ENCODE measurements around the gene LANCL1. TPM values are rescaled to one million over a fixed set of nuclear protein-coding genes. Genes with fewer than 3 reads are reported as not detected.
"Not testable (repeated sequence)": the region's sequence is repeated elsewhere in the genome, so short reads cannot be mapped to it uniquely, and the experiment has no call there.

LANCL1 gene
- total RNA-seq, 1 donor from 2014 or later = 32.6 TPM

DNA sequence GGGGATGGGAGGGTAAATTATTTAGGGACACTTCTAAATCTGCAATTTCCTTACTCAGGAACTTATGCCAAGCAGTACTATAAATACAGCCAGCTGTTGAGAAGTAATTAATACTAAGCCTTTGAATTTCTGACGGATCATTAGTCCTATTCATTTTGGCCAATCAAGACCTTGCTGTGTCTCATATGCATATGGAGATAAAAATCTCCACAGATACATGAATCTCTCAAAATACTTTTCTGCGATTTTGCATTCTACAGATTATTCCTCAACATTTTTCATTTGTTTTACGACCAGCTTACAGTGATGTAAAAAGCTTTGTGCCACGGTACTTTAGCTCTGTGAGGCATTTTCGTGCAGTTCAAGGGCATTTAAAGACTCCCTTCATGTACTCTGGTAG, 16.7 kb downstream of the LANCL1 start:
- Histone ChIP-seq H3K27ac (no peak overlapping the region), H3K36me3 (peaks cover 43% of the 10 kb centered on the region), H3K27me3 (ENCODE audit: low read depth) (no peaks in the 10 kb centered on the region), H3K4me3 (no peak overlapping the region), H3K9me3 (no peaks in the 10 kb centered on the region), H3K4me1 (peaks cover 8% of the 10 kb centered on the region)
- ATAC-seq = no peak
- intact Hi-C loops (cut with DNase I) = no loop called here
- DNase-seq = no peak
- TF ChIP-seq CTCF (IDR thresholded peaks at IDR 0.05) = no peak

- no peak for TF ChIP-seq CTCF (IDR thresholded peaks at IDR 0.05)
- no peak overlapping the region for H3K27ac ChIP-seq
- no peak overlapping the region for H3K4me3 ChIP-seq
- DNase-seq (no peak), ATAC-seq (no peak)
- no peaks in the 10 kb centered on the region for H3K27me3 ChIP-seq (ENCODE audit: low read depth)
- H3K36me3 ChIP-seq = peaks cover 47% of the 10 kb centered on the region
- H3K9me3 ChIP-seq = no peaks in the 10 kb centered on the region
- intact Hi-C loops (cut with DNase I) = no loop called here
- peaks cover 8% of the 10 kb centered on the region for H3K4me1 ChIP-seq
Measured at GRCh38 chr2:210459407-210459806, 17.2 kb downstream of the LANCL1 start.

DNA sequence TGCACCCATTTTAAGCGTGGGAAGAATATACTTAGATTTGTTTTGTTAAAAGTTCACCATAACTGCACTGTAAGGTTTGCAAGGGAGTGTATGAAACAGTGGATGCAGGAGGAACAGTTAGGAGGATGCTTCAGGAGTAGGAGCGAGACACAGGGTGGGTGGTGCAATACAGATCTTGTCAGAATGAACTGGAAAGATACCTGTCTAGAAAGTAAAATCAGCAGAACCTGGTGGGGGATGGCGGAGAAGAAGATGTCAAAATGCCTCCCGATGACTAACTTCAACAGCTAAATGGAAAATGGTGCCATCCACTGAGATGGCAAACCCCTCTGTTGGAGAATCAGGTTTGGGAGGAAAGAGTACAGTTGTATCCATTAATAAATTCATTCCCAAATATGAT, 18.2 kb downstream of the LANCL1 start:
- H3K4me3 ChIP-seq = no peak overlapping the region
- intact Hi-C loops (cut with DNase I) = no loop called here
- H3K9me3 ChIP-seq = no peaks in the 10 kb centered on the region
- peaks cover 8% of the 10 kb centered on the region for H3K4me1 ChIP-seq
- no peak for ATAC-seq
- DNase-seq = no peak
- H3K27ac ChIP-seq = no peak overlapping the region
- no peak for TF ChIP-seq CTCF (IDR thresholded peaks at IDR 0.05)
- peaks cover 51% of the 10 kb centered on the region for H3K36me3 ChIP-seq
- no peaks in the 10 kb centered on the region for H3K27me3 ChIP-seq (ENCODE audit: low read depth)

DNA sequence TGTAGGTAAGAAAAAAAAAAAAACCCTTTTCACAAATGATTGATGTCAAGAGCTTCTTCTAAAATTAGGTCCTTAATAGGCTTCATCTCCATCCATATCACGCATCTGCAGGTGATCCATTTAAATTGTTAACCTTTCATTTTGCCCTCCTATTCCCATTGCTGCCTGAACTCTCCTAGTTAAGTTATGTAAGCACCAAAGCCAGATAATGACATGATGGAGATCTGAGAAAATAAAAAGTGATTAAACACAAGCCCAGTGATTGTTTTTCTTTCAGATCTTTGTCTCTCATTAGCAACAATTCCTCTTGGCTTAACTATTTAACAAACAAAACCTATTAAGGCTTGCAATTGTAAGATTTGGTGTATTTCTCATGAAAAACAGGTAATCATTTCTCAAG, 20.0 kb downstream of the LANCL1 start:
- intact Hi-C loops (cut with DNase I) = no loop called here
- Histone ChIP-seq H3K9me3 (no peaks in the 10 kb centered on the region), H3K4me3 (no peak overlapping the region), H3K4me1 (no peaks in the 10 kb centered on the region), H3K27me3 (ENCODE audit: low read depth) (no peaks in the 10 kb centered on the region), H3K36me3 (peaks cover 67% of the 10 kb centered on the region), H3K27ac (no peak overlapping the region)
- TF ChIP-seq CTCF (IDR thresholded peaks at IDR 0.05) = no peak
- ATAC-seq (no peak), DNase-seq (no peak)

DNA sequence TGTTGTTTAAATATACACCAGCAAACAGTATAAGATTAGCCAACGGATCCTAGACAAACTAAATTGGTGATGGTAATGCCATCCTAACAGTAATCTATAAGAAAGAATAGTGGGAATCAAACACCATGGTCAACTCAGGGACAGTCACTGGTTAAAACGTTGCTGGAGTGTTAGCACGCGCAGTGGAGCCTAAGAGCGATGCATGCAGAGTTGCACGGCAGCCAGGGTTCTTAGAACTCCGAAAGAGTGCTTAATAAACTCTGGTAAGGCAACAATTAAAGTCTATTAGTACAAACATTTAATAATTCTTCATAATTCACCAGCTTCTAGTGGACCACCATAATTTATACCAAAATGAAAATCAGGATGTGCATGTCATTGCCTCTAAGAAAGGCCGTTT, 22.2 kb downstream of the LANCL1 start:
- ATAC-seq (no peak), DNase-seq (no peak)
- no peak for TF ChIP-seq CTCF (IDR thresholded peaks at IDR 0.05)
- no peaks in the 10 kb centered on the region for H3K27me3 ChIP-seq (ENCODE audit: low read depth)
- peaks cover 64% of the 10 kb centered on the region for H3K36me3 ChIP-seq
- no peaks in the 10 kb centered on the region for H3K9me3 ChIP-seq
- no peak overlapping the region for H3K4me3 ChIP-seq
- no peaks in the 10 kb centered on the region for H3K4me1 ChIP-seq
- intact Hi-C loops (cut with DNase I) = no loop called here
- no peak overlapping the region for H3K27ac ChIP-seq

DNA sequence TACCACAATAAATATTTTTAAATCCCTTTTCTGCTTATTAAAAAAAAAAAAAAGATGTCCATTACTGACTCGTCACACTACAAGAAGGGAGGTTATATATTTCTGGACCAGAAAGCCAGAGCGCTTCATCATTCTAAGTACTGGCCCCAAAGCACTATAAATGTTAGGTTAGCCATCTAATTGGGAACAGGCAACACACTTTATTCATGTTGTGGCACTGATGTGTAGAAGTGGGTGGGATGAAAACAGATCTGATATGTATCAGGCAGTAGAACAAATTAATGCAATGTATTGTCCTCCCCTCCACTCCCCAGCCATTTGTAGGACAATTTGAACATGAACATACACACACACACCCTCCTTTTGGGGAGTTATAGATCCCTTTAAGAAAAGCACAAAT, 24.4 kb downstream of the LANCL1 start:
- peaks cover 48% of the 10 kb centered on the region for H3K36me3 ChIP-seq
- H3K27ac ChIP-seq = no peak overlapping the region
- TF ChIP-seq CTCF (IDR thresholded peaks at IDR 0.05) = no peak
- no peaks in the 10 kb centered on the region for H3K4me1 ChIP-seq
- H3K9me3 ChIP-seq = no peaks in the 10 kb centered on the region
- intact Hi-C loops (cut with DNase I) = no loop called here
- DNase-seq = no peak
- H3K27me3 ChIP-seq (ENCODE audit: low read depth) = no peaks in the 10 kb centered on the region
- no peak overlapping the region for H3K4me3 ChIP-seq
- ATAC-seq = no peak

GRCh38 chr2:210450942-210451341, 25.6 kb downstream of the LANCL1 start:
- H3K9me3 ChIP-seq; H3K4me1 ChIP-seq; H3K27me3 ChIP-seq (ENCODE audit: low read depth); intact Hi-C loops (cut with DNase I); DNase-seq; H3K4me3 ChIP-seq; H3K27ac ChIP-seq; ATAC-seq: not testable (repeated sequence)
- H3K36me3 ChIP-seq = peaks cover 40% of the 10 kb centered on the region

Data from lower lobe of right lung (tissue), 2 donors.